DOHH2 (cell line): ENCODE results near the gene IQSEC1.
A peak's percentile ranks its signal among the peaks of the same experiment; 100 is the strongest.

Experiments used
- H3F3A ChIP-seq: fragments of 200-600 bp; sonication (generic), shearing (Covaris generic); 2 replicates; pipeline ENCODE4 v1.6.0; 2016; ENCODE audit warnings: antibody characterized with exemption, mild to moderate bottlenecking; ENCODE audit not compliant: control insufficient read depth, insufficient read depth
- H3K27ac ChIP-seq: fragments of 200-600 bp; sonication (generic); 2 replicates; pipeline ENCODE4 v1.5.1; 2014; ENCODE audit warnings: low read depth, mild to moderate bottlenecking, low read length, moderate library complexity
- H3K27me3 ChIP-seq: fragments of 200-600 bp; sonication (generic); 2 replicates; pipeline ENCODE4 v1.6.1; 2014; ENCODE audit warnings: mild to moderate bottlenecking, low read length, mixed read lengths; ENCODE audit not compliant: control insufficient read depth
- H3K36me3 ChIP-seq: fragments of 200-600 bp; sonication (generic); 2 replicates; pipeline ENCODE4 v1.6.1; 2014; ENCODE audit warnings: mild to moderate bottlenecking, low read length, moderate library complexity, mixed read lengths; ENCODE audit not compliant: control insufficient read depth
- H3K4me1 ChIP-seq: fragments of 200-600 bp; sonication (generic); 2 replicates; pipeline ENCODE4 v1.6.1; 2014; ENCODE audit warnings: mild to moderate bottlenecking, low read length, mixed read lengths; ENCODE audit not compliant: control insufficient read depth
- H3K4me2 ChIP-seq: fragments of 200-600 bp; sonication (generic); 2 replicates; pipeline ENCODE4 v1.6.0; 2014; ENCODE audit warnings: mild to moderate bottlenecking, low read length, moderate library complexity
- H3K4me3 ChIP-seq: fragments of 200-600 bp; sonication (generic); 2 replicates; pipeline ENCODE4 v1.5.1; 2014; ENCODE audit warnings: mild to moderate bottlenecking, low read length, mixed read lengths
- H3K79me2 ChIP-seq: fragments of 200-600 bp; sonication (generic); 2 replicates; pipeline ENCODE4 v1.6.1; 2014; ENCODE audit warnings: mild to moderate bottlenecking, low read length, mixed read lengths; ENCODE audit not compliant: control insufficient read depth
- H3K9me2 ChIP-seq: fragments of 200-600 bp; sonication (generic); replicated peaks from 2 replicates; pipeline ENCODE4 v1.6.1; 2014; ENCODE audit warnings: mild to moderate bottlenecking, low read length, mixed read lengths; ENCODE audit not compliant: control insufficient read depth
- H3K9me3 ChIP-seq: fragments of 200-600 bp; sonication (generic); 2 replicates; pipeline ENCODE4 v1.6.1; 2014; ENCODE audit warnings: antibody characterized with exemption, low read length, mixed read lengths; ENCODE audit not compliant: control insufficient read depth, insufficient read depth
- H4K20me1 ChIP-seq: fragments of 200-600 bp; sonication (generic); 2 replicates; pipeline ENCODE4 v1.6.0; 2014; ENCODE audit warnings: low read depth, mild to moderate bottlenecking, antibody characterized with exemption, low read length, moderate library complexity; ENCODE audit not compliant: control insufficient read depth, insufficient read depth
- EZH2phosphoT487 ChIP-seq: fragments of 200-600 bp; sonication (generic); IDR thresholded peaks from 2 replicates; pipeline ENCODE4 v1.6.1; 2017; ENCODE audit warnings: borderline replicate concordance, mild to moderate bottlenecking, antibody characterized with exemption, low read length, moderate library complexity, mixed read lengths
- TF ChIP-seq, protein P1 (sequence below): fragments of 200-600 bp; sonication (generic); IDR thresholded peaks from one replicate; pipeline ENCODE4 v1.5.1; 2014; ENCODE audit warnings: antibody characterized with exemption, mild to moderate bottlenecking, low read depth, low read length; ENCODE audit not compliant: poor library complexity, severe bottlenecking

IQSEC1 gene

DNA sequence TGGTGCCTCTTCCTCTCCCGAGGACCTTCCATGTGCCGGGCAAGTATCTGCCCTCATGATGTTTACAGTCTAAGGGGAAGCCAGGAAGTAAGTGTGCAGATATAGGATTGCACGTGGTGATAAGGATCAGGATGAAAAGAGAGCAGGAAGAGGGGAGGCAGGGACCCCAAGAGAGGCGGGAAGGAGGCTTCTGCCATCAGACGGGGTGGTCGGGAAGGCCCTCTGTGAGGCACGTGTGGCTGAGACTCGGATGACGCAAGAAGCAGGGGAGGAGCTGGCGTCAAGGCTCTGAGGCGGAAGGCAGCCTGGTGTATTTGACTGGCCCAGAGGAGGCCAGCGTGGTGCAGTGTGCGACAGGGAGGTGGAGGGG is 762 bp upstream of the IQSEC1 start:
- Histone ChIP-seq H3K27ac (no peak overlapping the region), H3K4me1 (peaks cover 68% of the 10 kb centered on the region), H3K4me2 (peak overlapping the region; percentile 66; the same call in 1 of the 2 replicates), H3F3A (no peaks in the 10 kb centered on the region), H4K20me1 (no peaks in the 10 kb centered on the region), H3K36me3 (no peaks in the 10 kb centered on the region), H3K9me3 (no peaks in the 10 kb centered on the region), H3K27me3 (peaks cover 45% of the 10 kb centered on the region), H3K9me2 (no peaks in the 10 kb centered on the region), H3K4me3 (no peak overlapping the region), H3K79me2 (no peaks in the 10 kb centered on the region)
- TF ChIP-seq, protein P1, sequence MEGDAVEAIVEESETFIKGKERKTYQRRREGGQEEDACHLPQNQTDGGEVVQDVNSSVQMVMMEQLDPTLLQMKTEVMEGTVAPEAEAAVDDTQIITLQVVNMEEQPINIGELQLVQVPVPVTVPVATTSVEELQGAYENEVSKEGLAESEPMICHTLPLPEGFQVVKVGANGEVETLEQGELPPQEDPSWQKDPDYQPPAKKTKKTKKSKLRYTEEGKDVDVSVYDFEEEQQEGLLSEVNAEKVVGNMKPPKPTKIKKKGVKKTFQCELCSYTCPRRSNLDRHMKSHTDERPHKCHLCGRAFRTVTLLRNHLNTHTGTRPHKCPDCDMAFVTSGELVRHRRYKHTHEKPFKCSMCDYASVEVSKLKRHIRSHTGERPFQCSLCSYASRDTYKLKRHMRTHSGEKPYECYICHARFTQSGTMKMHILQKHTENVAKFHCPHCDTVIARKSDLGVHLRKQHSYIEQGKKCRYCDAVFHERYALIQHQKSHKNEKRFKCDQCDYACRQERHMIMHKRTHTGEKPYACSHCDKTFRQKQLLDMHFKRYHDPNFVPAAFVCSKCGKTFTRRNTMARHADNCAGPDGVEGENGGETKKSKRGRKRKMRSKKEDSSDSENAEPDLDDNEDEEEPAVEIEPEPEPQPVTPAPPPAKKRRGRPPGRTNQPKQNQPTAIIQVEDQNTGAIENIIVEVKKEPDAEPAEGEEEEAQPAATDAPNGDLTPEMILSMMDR, result no peak
- no peak for TF ChIP-seq EZH2phosphoT487

DNA sequence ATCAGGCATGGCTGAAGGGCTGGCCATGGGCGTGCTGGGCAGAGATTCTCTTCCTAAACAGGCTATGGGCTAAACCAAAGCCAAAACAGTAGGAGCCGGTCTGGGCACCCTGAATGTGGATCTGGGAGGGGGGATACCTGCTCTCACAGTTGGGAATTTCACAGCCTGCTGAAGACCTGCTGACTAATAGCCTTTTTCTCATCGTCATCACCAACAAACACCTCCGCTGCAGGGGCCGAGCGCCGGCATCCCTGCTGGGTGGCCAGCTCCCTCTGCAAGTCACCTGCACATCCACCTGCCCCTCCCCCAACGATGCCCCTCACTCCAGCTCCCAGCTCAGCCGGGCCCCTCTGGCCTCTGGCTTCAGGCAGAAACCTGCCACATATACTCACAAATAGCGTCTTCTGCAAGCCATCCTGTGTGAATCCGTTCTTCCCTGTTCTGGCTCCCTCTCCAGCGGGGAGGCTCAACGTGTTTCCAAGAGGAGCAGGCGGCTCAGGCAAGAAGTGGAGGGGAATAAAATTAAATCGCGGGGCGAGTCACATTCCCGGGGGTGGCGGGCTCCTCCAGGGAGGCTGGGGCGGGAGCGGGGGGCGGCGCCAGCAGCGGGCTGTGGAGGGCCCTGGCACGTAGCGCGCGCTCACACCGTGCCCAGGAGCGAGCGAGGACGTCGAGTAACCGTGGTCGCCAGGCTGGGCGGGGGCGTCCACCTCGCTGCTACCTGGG is 466 bp downstream of the IQSEC1 start:
- Histone ChIP-seq H4K20me1 (no peaks in the 10 kb centered on the region), H3K79me2 (no peaks in the 10 kb centered on the region), H3K36me3 (no peaks in the 10 kb centered on the region), H3K27ac (no peak overlapping the region), H3K9me2 (no peaks in the 10 kb centered on the region), H3K27me3 (peaks cover 42% of the 10 kb centered on the region), H3F3A (no peaks in the 10 kb centered on the region), H3K4me3 (peak overlapping the region; percentile 61), H3K4me2 (peak overlapping the region; percentile 66), H3K9me3 (no peaks in the 10 kb centered on the region), H3K4me1 (peaks cover 59% of the 10 kb centered on the region)
- TF ChIP-seq, protein P1, result no peak
- no peak for TF ChIP-seq EZH2phosphoT487

DNA sequence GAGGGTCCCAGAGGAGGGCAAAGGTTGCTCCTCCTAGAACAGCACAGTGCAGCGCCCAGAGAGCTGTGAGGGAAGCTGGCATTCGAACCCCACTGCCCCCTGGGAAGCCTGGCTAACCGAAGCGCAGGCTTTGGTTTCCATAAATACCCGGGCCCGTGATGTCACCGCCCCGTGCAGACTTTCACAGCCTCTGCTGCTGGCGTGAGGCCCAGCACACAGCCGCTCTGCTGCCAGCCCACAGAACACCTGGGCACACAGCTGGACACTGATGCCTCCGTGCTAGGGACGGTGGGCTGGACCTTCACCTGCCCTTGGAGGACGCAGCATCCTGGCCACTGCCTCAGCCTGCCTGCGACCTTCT is 1.0 kb downstream of the IQSEC1 start:
- Histone ChIP-seq H3F3A (no peaks in the 10 kb centered on the region), H3K4me1 (peaks cover 53% of the 10 kb centered on the region), H4K20me1 (no peaks in the 10 kb centered on the region), H3K4me2 (peak overlapping the region; percentile 66), H3K9me3 (no peaks in the 10 kb centered on the region), H3K79me2 (no peaks in the 10 kb centered on the region), H3K27ac (no peak overlapping the region), H3K27me3 (peaks cover 42% of the 10 kb centered on the region), H3K4me3 (peak overlapping the region; percentile 61), H3K9me2 (no peaks in the 10 kb centered on the region), H3K36me3 (no peaks in the 10 kb centered on the region)
- TF ChIP-seq, protein P1, result no peak
- TF ChIP-seq EZH2phosphoT487, result no peak
